Suppressor macrophage treated with lipopolysaccharide for 4 hours (primary cell): ENCODE results near the gene RPL39L.
"Not testable (repeated sequence)": the region's sequence is repeated elsewhere in the genome, so short reads cannot be mapped to it uniquely, and the experiment has no call there.

Experiments
- DNase-seq: peaks from one replicate; pipeline ENCODE4 v3.0.0-alpha.2; 2020

Gene RPL39L

GRCh38 chr3:187136936-187137335, 2.4 kb downstream of the RPL39L start:
- DNase-seq = peak; percentile 53

- no peak for DNase-seq
Measured at GRCh38 chr3:187136337-187136736, 3.0 kb downstream of the RPL39L start.

- not testable (repeated sequence) for DNase-seq
Measured at GRCh38 chr3:187135172-187135690, 4.1 kb downstream of the RPL39L start.

- not testable (repeated sequence) for DNase-seq
Measured at GRCh38 chr3:187133181-187133580, 6.1 kb downstream of the RPL39L start.

- no peak for DNase-seq
Measured at GRCh38 chr3:187132666-187133065, 6.6 kb downstream of the RPL39L start.

- DNase-seq = no peak
Measured at GRCh38 chr3:187131981-187132380, 7.3 kb downstream of the RPL39L start.

- peak; percentile 66 for DNase-seq
Measured at GRCh38 chr3:187130346-187131066, 8.8 kb downstream of the RPL39L start.

- no peak for DNase-seq
Measured at GRCh38 chr3:187125319-187126031, 13.8 kb downstream of the RPL39L start.

- no peak for DNase-seq
Measured at GRCh38 chr3:187122261-187122660, 17.0 kb downstream of the RPL39L start.

- DNase-seq = peak; percentile 26
Measured at GRCh38 chr3:187120326-187120725, 19.0 kb downstream of the RPL39L start.

GRCh38 chr3:187114511-187114910, 24.8 kb downstream of the RPL39L start:
- no peak for DNase-seq

- DNase-seq = peak; percentile 41
Measured at GRCh38 chr3:187112934-187113793, 26.1 kb downstream of the RPL39L start.

- DNase-seq = no peak
Measured at GRCh38 chr3:187110156-187110555, 29.1 kb downstream of the RPL39L start.

- no peak for DNase-seq
Measured at GRCh38 chr3:187107989-187108388, 31.3 kb downstream of the RPL39L start.

- no peak for DNase-seq
Measured at GRCh38 chr3:187105700-187106099, 33.6 kb downstream of the RPL39L start.

GRCh38 chr3:187104933-187105332, 34.4 kb downstream of the RPL39L start:
- DNase-seq = no peak

- DNase-seq = no peak
Measured at GRCh38 chr3:187104342-187104741, 35.0 kb downstream of the RPL39L start.

GRCh38 chr3:187103251-187103650, 36.0 kb downstream of the RPL39L start:
- DNase-seq = no peak

GRCh38 chr3:187102073-187102634, 37.1 kb downstream of the RPL39L start:
- DNase-seq = no peak

GRCh38 chr3:187101184-187102072, 37.9 kb downstream of the RPL39L start:
- peak; percentile 69 for DNase-seq

- peak; percentile 63 for DNase-seq
Measured at GRCh38 chr3:187098923-187099512, 40.3 kb downstream of the RPL39L start.
